T follicular helper cell (primary cell): ENCODE measurements around the gene TMED8.

Experiments used
- DNase-seq: peaks from one replicate; pipeline ENCODE4 v3.0.0-alpha.2; 2020; ENCODE audit warnings: low read depth

Gene TMED8

GRCh38 chr14:77296906-77297305 is 80.0 kb downstream of the TMED8 start:
- no peak for DNase-seq

- DNase-seq: no peak
Measured at GRCh38 chr14:77296155-77296554, 80.7 kb downstream of the TMED8 start.

- DNase-seq: no peak
Measured at GRCh38 chr14:77290705-77291104, 86.2 kb downstream of the TMED8 start.

- DNase-seq: no peak
Measured at GRCh38 chr14:77286576-77286975, 90.3 kb downstream of the TMED8 start.
